Stimulated activated CD8-positive, alpha-beta memory T cell treated with anti-CD3 and anti-CD28 coated beads, Interleukin-7, amount 100 ng/mL, for 4 hours (primary cell): ENCODE measurements around the gene EDC4.
"Not testable (repeated sequence)": the region's sequence is repeated elsewhere in the genome, so short reads cannot be mapped to it uniquely, and the experiment has no call there.

ENCODE experiments used
- DNase-seq, 2 donors: peaks; one replicate each; pipeline ENCODE4 v3.0.0-alpha.2; 2020; ENCODE audit warnings: low read depth in 2 of 2

The EDC4 gene, protein sequence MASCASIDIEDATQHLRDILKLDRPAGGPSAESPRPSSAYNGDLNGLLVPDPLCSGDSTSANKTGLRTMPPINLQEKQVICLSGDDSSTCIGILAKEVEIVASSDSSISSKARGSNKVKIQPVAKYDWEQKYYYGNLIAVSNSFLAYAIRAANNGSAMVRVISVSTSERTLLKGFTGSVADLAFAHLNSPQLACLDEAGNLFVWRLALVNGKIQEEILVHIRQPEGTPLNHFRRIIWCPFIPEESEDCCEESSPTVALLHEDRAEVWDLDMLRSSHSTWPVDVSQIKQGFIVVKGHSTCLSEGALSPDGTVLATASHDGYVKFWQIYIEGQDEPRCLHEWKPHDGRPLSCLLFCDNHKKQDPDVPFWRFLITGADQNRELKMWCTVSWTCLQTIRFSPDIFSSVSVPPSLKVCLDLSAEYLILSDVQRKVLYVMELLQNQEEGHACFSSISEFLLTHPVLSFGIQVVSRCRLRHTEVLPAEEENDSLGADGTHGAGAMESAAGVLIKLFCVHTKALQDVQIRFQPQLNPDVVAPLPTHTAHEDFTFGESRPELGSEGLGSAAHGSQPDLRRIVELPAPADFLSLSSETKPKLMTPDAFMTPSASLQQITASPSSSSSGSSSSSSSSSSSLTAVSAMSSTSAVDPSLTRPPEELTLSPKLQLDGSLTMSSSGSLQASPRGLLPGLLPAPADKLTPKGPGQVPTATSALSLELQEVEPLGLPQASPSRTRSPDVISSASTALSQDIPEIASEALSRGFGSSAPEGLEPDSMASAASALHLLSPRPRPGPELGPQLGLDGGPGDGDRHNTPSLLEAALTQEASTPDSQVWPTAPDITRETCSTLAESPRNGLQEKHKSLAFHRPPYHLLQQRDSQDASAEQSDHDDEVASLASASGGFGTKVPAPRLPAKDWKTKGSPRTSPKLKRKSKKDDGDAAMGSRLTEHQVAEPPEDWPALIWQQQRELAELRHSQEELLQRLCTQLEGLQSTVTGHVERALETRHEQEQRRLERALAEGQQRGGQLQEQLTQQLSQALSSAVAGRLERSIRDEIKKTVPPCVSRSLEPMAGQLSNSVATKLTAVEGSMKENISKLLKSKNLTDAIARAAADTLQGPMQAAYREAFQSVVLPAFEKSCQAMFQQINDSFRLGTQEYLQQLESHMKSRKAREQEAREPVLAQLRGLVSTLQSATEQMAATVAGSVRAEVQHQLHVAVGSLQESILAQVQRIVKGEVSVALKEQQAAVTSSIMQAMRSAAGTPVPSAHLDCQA (N-terminal part only)

DNA sequence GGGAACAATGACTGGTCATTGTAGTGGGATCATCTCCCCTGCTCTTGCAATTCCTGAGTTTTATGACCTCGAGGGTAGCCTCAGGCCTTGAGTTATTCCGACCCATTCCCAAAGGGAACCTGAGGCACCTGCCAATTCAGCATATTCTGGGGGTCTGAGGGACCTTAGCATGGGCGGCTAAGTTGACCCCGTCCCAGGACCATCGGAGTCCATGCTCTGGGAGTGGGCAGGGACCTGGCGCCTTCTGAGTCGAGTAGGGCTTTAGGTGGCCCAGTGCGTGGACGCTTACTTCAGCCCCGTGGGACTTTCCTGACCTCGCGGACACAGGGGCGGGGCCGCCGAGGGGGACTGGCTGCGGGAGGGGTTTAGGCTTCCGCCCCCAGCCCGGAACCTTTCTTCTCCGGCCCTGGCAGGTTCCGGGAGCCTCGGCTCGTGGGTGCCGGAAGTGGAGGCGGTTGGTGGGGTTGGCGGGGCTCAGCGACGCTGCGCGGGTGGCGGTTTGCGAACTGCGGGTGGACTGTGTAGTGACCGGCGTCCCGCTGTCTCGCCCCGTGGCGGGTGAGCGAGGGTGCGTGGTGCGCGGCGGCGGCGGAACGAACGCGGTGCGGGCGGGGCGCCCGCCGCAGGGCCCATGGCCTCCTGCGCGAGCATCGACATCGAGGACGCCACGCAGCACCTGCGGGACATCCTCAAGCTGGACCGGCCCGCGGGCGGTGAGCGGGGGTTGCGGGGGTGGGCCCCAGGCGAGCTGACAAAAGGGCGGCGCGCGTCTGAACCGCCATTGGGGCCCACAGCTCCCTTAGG, at the start of gene EDC4:
Gene EDC4, plus strand, starts transcription at position 422 of the 804 bp plus-strand sequence. Its CDS starts 210 bp downstream, at position 632.
- peak; percentile 78 to 82 for DNase-seq

DNA sequence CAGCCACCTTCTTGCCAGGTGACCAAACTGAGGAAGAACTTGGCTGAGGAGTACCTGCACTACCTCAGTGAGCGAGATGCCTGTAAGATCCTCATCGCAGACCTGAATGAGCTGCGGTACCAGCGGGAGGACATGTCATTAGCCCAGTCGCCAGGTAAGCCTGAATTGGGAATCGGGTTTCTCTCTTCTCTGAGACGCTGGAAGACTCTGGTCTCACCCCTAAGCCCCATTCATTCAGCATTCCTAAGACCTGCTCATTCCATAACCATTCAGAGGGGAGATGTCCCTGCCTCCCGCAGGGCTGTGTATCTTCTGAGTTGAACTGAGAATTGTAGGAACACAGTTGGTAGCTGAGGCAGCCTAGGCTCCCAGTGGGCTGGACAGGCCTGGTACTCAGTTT, 47.7 kb upstream of the EDC4 start:
- no peak for DNase-seq

DNA sequence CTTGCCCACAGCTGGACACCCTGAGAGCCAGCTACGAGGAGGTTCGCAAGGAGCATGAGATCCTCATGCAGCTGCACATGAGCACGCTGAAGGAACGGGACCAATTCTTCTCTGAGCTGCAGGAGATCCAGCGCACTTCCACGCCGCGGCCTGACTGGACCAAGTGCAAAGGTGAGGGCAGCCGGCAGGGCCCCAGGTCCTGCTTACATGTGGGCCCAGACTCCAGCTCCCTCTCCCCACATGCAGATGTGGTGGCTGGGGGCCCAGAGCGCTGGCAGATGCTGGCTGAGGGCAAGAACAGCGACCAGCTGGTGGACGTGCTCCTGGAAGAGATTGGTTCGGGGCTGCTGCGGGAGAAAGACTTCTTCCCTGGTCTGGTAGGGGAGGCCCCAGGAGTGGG, 46.9 kb upstream of the EDC4 start:
- DNase-seq = no peak

DNA sequence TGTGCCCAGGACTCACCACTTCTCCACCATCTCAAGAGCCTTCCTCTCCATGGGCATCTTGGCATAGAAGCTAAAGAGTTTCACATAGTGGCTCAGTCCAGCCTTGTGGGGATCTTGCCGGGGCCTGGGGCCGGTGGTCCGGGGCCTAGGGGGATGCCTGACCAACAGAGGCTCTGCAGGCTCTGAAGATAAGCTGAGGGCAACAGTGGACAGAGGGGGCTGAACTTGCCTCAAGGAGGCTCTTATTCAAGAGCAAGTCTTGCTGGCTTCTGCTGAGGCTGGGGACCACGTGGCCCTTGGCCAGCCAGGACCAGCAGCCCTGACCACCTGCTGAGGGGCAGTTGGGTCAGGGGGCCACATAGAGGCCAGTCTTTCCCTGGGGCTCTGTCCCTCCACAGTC, 44.2 kb upstream of the EDC4 start:
- DNase-seq = no peak

DNA sequence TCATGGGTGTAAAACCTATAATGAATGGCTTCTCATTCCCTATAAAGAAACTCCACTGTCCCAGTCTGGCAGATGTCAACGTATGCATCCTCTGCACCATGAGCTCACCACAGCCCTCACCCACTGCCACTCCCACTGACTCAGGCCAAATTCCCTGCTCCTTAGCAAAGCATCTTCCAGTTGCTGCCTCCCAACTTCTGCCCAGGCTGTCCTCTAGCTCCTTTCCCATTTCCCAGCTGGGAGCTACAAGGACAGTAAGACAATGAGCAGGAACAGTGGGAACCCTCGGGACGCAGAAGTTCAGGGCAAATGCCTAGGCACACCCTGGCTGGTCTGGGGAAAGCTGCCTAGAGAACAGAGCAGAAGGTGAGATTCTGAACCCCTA, 39.8 kb upstream of the EDC4 start:
- DNase-seq = no peak

DNA sequence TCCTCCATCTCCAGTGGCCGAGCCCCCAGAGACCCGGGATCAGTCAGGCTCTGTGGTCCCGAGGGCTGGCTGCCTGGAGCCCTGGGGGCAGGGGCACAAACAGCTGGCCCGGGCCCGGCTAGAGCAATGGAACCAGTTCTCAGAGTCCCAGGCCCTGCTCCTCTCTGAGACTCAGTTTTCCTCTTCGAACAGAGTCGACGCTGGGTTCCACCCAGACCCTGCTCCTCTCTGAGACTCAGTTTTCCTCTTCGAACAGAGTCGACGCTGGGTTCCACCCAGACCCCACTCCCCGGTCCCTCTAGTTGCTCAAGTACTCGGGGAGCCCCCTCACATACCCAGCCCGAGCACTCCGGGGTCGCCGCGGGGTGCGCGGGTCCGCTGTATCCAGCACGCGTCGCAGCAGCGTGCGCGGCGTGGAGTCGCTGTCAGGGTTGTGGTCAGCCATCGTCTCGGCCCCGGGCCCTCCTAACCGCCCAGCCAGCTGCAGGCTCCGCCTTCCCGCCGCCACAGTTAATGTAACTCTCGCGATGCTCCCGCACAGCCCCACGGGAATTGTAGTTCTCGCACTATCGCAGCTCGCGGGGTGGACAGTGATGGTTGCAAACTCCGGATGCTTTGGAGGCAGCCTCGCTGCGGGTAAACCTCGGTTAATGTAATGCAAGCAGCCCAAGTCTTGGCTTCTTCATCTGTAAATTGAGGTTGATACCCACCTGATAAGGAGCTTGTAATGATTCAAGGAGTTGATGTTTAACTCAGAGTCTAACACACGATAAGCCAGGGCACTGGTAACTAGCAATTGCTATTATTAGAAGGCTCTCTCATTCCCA, 39.2 kb upstream of the EDC4 start:
- DNase-seq = peak; percentile 82 to 85

DNA sequence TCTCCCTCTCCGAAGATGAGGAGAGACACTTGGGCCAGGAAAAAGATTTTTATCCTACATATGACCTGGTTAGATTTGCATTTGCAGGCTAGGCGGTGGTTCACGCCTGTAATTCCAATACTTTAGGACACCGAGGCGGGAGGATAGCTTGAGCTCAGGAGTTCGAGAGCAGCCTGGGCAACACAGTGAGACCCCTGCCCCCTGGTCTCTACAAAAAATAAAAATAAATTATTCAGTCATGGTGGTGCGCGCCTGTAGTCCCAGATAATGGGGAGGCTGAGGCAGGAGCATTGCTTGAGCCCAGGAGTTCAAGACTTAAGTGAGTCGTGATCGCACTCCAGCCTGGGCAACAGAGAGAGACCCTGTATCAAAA, 38.6 kb upstream of the EDC4 start:
- DNase-seq = no peak

DNA sequence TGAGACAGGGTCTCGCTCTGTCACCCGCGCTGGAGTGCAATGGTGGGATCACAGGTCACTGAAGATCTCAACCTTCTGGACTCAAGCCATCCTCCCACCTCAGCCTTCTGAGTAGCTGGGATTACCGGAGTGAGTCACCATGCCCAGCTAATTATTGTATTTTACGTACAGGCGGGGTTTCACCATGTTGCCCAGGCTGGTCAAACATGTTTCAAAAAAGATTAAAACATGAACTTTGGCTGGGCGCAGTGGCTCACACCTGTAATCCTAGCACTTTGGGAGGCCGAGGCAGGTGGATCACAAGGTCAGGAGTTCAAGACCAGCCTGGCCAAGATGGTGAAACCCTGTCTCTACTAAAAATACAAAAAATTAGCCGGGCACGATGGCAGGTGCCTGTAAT, 35.7 kb upstream of the EDC4 start:
- not testable (repeated sequence) for DNase-seq

DNA sequence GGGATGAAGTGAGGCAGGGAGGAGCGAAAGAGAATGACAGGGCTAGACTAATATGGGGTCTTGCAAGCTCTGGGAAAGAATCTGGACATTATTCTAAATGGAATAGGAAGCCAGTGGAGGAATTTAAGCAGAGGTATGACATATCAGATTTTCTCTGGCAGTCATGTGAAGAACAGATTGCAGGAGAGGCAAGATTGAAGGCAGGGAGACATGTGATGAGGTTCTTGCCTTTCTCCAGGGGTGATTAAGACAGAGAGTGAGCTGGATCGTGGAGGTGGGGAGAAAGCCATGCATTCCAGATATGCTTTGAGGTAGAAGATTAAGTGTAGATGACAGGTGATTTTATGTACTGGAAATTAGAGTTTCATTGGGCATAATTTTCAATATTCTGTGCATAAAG, 35.0 kb upstream of the EDC4 start:
- DNase-seq = no peak

DNA sequence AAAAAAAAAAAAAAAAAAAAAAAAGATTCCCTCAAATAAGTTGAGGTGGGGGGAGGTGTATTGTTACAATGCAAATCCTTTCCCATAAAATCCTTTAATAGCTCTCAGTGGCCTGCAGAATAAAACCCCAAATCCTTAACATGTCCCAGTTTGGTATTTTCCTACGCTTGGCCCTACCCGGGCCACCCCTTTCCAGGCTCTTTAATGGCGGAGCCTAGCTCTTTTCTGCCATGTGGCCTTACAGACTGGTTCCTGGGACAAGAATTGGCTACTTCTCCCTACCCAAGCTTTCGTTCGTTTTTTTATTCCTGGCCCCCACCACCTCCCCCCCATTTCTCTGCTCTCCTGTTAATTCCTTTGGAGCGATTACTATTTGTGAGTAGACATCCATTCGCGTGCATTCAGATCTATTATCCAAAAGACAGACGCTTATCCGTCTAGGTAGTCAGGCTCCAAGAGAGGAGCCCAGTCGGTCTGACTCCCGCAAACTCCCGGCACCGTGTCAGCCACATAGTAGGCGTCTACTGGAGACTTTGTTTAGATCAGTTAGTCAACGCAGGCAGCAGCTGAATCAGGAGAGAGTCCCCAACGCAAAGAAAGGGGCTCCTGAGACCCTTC, 31.5 kb upstream of the EDC4 start:
- no peak for DNase-seq

DNA sequence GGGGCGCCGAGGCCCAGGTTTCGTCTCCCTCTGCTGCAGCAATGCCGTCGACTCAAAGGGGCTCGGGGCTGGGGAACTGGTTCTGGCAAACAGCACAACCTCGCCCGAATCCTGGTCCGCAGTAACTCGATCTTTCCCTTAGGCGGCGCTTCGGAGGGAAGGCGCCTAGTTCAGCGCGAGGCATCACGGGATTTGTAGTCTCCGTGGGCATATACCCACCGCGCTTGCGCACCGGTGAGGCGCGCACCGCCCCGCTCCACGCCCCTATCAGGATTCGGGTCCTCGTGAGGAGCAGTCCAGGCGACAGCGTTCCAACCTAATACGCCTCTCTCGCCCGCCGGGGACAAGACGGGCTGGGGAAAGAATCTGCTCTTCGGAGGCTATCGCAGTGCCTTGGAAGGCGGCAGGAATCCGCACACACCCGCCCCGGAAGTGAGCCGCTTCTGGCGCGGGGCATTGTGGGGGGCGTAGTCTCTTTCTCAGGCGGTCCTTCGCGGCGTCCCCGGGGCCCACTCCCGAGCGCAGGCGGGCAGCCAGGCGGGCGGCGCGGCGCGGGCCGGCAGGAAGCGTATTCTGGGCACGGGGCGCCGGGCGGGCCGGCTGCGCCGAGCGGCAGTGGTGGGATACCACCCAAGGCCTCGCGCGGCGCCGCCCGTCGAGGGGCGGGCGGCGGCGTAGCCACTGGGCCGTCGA, 30.9 kb upstream of the EDC4 start, which contains the start of gene THAP11:
Gene THAP11, plus strand, starts transcription at position 505 of the 693 bp plus-strand sequence. CDS start 235 bp downstream, outside the sequence.
- DNase-seq = peak; percentile 87 to 92

DNA sequence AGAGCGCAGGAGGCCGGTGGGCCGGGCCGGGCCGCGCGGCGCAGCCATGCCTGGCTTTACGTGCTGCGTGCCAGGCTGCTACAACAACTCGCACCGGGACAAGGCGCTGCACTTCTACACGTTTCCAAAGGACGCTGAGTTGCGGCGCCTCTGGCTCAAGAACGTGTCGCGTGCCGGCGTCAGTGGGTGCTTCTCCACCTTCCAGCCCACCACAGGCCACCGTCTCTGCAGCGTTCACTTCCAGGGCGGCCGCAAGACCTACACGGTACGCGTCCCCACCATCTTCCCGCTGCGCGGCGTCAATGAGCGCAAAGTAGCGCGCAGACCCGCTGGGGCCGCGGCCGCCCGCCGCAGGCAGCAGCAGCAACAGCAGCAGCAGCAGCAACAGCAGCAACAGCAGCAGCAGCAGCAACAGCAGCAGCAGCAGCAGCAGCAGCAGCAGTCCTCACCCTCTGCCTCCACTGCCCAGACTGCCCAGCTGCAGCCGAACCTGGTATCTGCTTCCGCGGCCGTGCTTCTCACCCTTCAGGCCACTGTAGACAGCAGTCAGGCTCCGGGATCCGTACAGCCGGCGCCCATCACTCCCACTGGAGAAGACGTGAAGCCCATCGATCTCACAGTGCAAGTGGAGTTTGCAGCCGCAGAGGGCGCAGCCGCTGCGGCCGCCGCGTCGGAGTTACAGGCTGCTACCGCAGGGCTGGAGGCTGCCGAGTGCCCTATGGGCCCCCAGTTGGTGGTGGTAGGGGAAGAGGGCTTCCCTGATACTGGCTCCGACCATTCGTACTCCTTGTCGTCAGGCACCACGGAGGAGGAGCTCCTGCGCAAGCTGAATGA, 30.1 kb upstream of the EDC4 start:
- DNase-seq = peak; percentile 5 to 39

DNA sequence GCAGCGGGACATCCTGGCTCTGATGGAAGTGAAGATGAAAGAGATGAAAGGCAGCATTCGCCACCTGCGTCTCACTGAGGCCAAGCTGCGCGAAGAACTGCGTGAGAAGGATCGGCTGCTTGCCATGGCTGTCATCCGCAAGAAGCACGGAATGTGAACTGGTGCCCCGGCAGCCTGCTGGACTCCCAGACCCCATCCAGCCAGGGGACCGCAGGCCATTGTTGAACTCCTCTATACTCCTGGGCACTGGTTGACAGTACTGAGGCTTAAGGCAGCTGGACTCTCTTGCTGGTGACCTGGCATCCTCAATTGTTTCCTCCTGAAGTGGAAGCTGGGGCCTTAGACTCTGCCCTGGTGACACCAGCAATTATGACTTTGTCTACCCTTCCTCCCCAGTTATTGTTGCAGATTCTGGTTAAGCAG, 29.5 kb upstream of the EDC4 start:
- DNase-seq = peak in 1 of 2 donors; percentile 5

DNA sequence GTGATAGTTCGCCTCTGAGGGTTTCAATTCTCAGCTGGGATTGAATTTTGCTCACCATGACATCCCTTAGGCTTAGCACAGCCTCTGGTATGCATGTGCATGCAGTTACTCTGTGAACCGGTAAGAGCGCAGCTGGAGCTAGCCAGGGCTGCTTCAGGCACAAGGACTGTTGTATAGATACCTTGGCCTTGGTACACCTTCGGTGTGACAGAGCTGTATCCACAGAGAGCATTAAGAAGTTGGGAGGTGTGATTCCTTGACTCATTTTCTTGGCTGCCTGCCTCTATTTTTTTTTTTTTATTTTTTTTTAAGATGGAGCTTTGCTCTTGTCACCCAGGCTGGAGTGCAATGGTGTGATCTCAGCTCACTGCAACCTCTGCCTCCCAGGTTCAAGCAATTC, 28.4 kb upstream of the EDC4 start:
- no peak for DNase-seq

DNA sequence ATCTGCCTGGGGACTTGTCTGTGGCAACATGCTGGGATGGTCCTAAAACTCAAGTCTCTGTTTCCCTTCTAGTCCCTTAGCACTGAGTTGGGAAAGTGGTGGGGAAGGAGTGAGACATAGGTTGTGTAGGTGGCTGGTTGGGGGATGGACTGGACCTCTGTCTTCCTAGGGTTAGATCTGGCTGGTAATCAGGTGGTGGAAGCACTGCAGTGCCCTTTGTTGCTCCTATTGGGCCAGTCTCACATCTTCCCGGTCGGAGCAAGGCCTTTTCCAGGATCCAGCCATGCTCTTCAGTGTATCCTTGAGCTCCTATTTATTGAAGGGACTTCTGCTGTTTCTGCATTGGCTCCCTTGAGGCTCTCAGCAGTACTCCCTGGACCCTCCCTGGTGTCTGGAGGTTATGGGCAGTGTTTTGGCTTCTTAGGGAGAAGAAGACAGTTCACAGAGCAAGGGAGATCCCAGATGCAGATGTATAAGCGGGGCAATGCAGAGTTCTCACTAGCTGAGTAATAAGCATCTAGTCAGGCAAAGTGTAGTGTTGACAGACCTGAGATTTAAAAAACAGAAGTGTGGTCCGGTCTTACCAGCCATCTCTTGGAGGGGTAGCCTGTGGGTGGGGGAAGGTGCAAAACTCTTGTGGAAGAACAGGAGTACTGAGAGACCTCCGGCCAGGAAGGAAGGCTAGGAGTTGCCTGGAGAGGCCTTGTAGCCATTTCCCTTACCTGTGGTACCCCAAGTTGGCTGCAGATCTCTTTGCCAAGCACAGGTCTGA, 27.4 kb upstream of the EDC4 start:
- DNase-seq = no peak

DNA sequence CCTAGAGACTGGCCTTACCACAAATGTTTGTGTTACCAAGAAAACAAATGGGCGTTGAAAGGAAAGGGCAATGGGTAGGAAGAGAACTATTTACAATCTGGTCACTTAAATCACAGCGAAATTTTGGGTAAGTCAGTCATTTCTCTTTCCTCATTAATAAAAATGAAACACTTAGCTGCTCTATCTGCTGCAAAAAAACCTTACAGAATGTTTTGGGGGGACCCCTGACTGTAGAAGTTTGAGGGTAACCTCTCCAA, 26.9 kb upstream of the EDC4 start:
- DNase-seq = no peak

DNA sequence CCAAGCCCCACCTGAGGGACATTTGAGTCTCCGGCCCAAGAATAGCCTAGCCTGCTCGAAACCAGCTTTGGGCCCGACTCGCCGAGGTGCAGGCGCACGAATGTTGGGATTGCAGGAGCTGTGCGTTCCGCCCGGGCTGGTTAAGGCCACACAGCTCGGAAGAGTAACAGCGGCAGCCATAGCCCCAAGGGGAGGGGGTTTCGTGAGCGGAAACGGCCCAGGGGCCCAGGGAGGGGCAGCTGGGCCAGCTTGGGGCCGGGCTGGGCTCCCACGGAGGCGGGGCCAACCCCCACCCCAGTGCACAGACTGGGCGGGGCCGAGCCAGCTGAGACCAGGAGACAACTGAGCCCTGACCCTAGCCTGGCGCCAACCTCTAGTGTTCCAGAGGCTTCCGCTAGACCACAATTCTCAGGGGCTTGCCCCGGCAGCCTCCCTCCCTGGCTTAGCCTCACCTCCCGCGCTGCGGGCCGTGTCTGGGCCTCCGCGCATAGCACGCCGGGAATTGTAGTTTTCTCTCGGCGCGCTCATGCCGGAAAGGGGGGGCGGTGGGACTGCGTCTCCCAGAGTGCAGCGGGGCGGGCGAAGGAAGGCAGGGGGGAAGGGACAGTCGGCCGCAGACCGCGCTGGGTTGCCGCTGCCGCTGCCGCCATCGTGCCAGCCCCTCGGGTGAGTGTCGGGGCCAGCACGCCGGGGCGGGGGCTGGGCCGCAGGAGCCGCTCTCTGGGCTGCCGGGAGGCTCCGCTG, 26.4 kb upstream of the EDC4 start, which contains the start of gene NUTF2:
Gene NUTF2, plus strand, starts transcription at position 614 of the 744 bp plus-strand sequence. CDS start 18,198 bp downstream, outside the sequence.
- peak; percentile 90 to 93 for DNase-seq
